Panc1 (cell line): ENCODE data around the gene SLC2A2. TPM values are rescaled to one million over a fixed set of nuclear protein-coding genes. Genes with fewer than 3 reads are reported as not detected.

Experiments
- ATAC-seq: fragments of 200-7000 bp; cut with Tn5 transposase; 2 replicates; pipeline ENCODE4 v1.9.1; 2020; ENCODE audit warnings: mild to moderate bottlenecking, moderate library complexity
- BruUV-seq: library from RNA; stranded (reverse); fragments of 400-500 nt; replicated peaks from 2 replicates; lab custom pipeline; 2021; lab: Mats Ljungman, UMichigan
- CTCF ChIA-PET: fragments of 300-600 bp; sonication (Branson Sonifier 250); formaldehyde crosslinking; loops from one replicate; lab custom pipeline; 2022; ENCODE audit warnings: antibody characterized with exemption; lab: Charles Lee
- POLR2A ChIA-PET: fragments of 300-600 bp; sonication (Branson Sonifier 250); formaldehyde crosslinking; loops from one replicate; lab custom pipeline; 2022; ENCODE audit warnings: antibody characterized with exemption; lab: Charles Lee
- DNase-seq: peaks from one replicate; pipeline ENCODE4 v3.0.0-alpha.2; 2010; ENCODE audit warnings: low read depth, low spot score
- H3K27ac ChIP-seq: 2 replicates; pipeline ENCODE4 v1.5.1; 2011; ENCODE audit warnings: mild to moderate bottlenecking, low read length, inconsistent platforms
- H3K27me3 ChIP-seq: fragments of 200-500 bp; sonication (Bioruptor generic); 2 replicates; pipeline ENCODE4 v1.6.0; 2014; ENCODE audit warnings: low read length, inconsistent platforms; ENCODE audit not compliant: control insufficient read depth, insufficient read depth
- H3K36me3 ChIP-seq: fragments of 200-500 bp; sonication (Bioruptor generic); 2 replicates; pipeline ENCODE4 v1.5.1; 2014; ENCODE audit warnings: inconsistent platforms, mild to moderate bottlenecking, low read length, moderate library complexity; ENCODE audit not compliant: control insufficient read depth, insufficient read depth
- H3K4me1 ChIP-seq: 2 replicates; pipeline ENCODE4 v1.5.1; 2011; ENCODE audit warnings: inconsistent platforms, mild to moderate bottlenecking, low read length, moderate library complexity; ENCODE audit not compliant: control insufficient read depth, insufficient read depth
- H3K4me3 ChIP-seq, 2 experiments: 2 replicates each; pipeline ENCODE4 v1.5.1; 2011 to 2012; ENCODE audit warnings: low read depth in 2 of 2, low read length in 2 of 2, mild to moderate bottlenecking in 2 of 2, inconsistent platforms in 1 of 2, moderate library complexity in 1 of 2
- H3K9me3 ChIP-seq: fragments of 200-500 bp; sonication (Bioruptor generic); 2 replicates; pipeline ENCODE4 v1.5.1; 2014; ENCODE audit warnings: low read depth, mild to moderate bottlenecking, inconsistent platforms, low read length, moderate library complexity; ENCODE audit not compliant: control insufficient read depth, insufficient read depth
- CTCF ChIP-seq: fragments of 450-650 bp; IDR thresholded peaks from 2 replicates; pipeline ENCODE4 v1.5.1; 2017; ENCODE audit warnings: mild to moderate bottlenecking
- POLR2AphosphoS5 ChIP-seq: IDR thresholded peaks from 2 replicates; pipeline ENCODE4 v1.6.1; 2012; ENCODE audit warnings: mild to moderate bottlenecking, low read depth, low read length, moderate library complexity
- REST ChIP-seq, 2 experiments: IDR thresholded peaks; 2 replicates each; pipeline ENCODE4 v1.6.1; 2011 to 2012; ENCODE audit warnings: low read depth in 2 of 2, control low read depth in 1 of 2, low read length in 1 of 2, mild to moderate bottlenecking in 1 of 2, moderate library complexity in 1 of 2; ENCODE audit not compliant: insufficient read depth in 1 of 2
- SIN3A ChIP-seq: IDR thresholded peaks from 2 replicates; pipeline ENCODE4 v1.6.1; 2012; ENCODE audit warnings: low read depth, mild to moderate bottlenecking, low read length, moderate library complexity, borderline replicate concordance; ENCODE audit not compliant: insufficient read depth
- TCF7L2 ChIP-seq: IDR thresholded peaks from 2 replicates; pipeline ENCODE4 v1.6.1; 2011; ENCODE audit warnings: mild to moderate bottlenecking, low read depth, low read length, inconsistent platforms
- in situ Hi-C: cut with HindIII; loops from 2 replicates; pipeline ENCODE4 v1.10.0; 2016; ENCODE audit warnings: low sequenced_read_pairs, low pct_unique_long_range_greater_than_20kb
- intact Hi-C: fragments of 100-400 bp; cut with micrococcal nuclease; formaldehyde crosslinking; loops from one replicate; pipeline ENCODE4 v1.10.0; 2022; ENCODE audit not compliant: unreplicated experiment
- total RNA-seq: library from RNA; stranded (reverse); gene quantifications from one replicate; pipeline ENCODE4 v1.2.1, GENCODE V29; 2021; ENCODE audit not compliant: unreplicated experiment

SLC2A2 gene
- total RNA-seq, 1 experiment from 2014 or later = 0.13 TPM

DNA sequence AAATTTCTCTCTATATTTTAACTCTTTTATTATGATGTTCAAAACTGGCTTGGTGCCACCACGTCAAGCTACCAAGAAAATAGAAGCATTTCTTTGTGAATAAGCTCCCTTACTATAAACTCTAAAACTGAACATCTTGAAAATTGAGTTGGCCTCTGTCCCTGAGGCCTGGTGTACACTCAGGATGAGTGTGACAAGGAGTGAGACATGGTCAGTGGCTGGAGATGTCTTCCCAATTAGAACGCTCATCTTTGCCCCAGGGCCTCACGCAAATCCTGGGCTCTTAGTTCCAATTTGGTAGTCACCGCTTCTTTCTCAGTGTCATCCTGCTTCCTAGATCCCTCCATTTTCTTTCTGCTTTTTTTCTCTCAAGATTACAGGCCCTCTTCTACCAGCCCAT lies 26.2 kb downstream of the SLC2A2 start:
- Histone ChIP-seq H3K4me3 (no peak overlapping the region), H3K27me3 (no peaks in the 10 kb centered on the region), H3K27ac (no peak overlapping the region), H3K9me3 (no peaks in the 10 kb centered on the region), H3K36me3 (no peaks in the 10 kb centered on the region), H3K4me1 (peaks cover 4% of the 10 kb centered on the region; the same call in 1 of the 2 replicates)
- TF ChIP-seq TCF7L2 (no peak), POLR2AphosphoS5 (no peak), CTCF (no peak), REST (IDR thresholded peaks at IDR 0.05; ENCODE audit: insufficient read depth in 1 of 2, low read depth in 2 of 2, low read length in 1 of 2) (no peak), SIN3A (no peak)
- DNase-seq (no peak), ATAC-seq (no peak)
- intact Hi-C loops (no loop called here), in situ Hi-C loops (no loop called here)
- no TSS peak for BruUV-seq
- POLR2A ChIA-PET = no interaction called here
- CTCF ChIA-PET = no interaction called here

DNA sequence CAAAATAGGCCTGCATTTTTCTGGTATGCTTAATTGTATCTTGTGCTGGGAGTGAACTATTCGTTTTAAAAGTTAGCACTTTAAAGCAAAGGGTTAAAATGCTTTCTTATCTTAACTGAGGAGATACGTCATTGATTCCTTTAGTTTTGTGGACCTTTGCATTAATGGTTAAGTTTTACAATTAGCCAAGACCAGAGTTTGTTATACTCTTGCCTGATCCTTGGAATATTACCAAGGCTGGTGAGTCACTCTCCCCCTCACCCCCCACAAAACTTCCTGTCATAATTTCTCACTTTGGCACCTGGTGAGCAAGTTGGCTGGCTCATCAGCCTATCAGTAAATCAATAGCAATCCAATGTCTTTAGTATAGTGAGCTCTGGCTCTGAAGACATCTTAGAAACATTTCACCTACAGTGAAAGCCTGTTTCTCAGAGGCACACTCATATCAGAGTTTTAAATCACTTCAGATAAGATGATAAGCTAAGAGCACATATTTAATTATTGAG lies 26.7 kb downstream of the SLC2A2 start:
- Histone ChIP-seq H3K27ac (no peak overlapping the region), H3K27me3 (no peaks in the 10 kb centered on the region), H3K9me3 (no peaks in the 10 kb centered on the region), H3K4me3 (no peak overlapping the region), H3K36me3 (no peaks in the 10 kb centered on the region), H3K4me1 (peaks cover 4% of the 10 kb centered on the region; the same call in 1 of the 2 replicates)
- in situ Hi-C loops (no loop called here), intact Hi-C loops (no loop called here)
- TF ChIP-seq REST (IDR thresholded peaks at IDR 0.05; ENCODE audit: insufficient read depth in 1 of 2, low read depth in 2 of 2, low read length in 1 of 2) (no peak), TCF7L2 (no peak), POLR2AphosphoS5 (no peak), CTCF (no peak), SIN3A (no peak)
- CTCF ChIA-PET = no interaction called here
- POLR2A ChIA-PET = no interaction called here
- DNase-seq = peak; percentile 24
- BruUV-seq = no TSS peak
- ATAC-seq = peak; percentile 49; the same call in 1 of the 2 replicates
